SJCRH30 (cell line): ENCODE data around the gene TCERG1L. TPM values are rescaled to one million over a fixed set of nuclear protein-coding genes. Genes with fewer than 3 reads are reported as not detected.

Experiments used
- DNase-seq, 2 experiments: peaks; one replicate each; pipeline ENCODE4 v3.0.0-alpha.2; 2015 to 2020
- H3K27ac ChIP-seq: fragments of 250-450 bp; sonication (Bioruptor Pico); 2 replicates; pipeline ENCODE4 v1.5.1; 2020; ENCODE audit warnings: mild to moderate bottlenecking, moderate library complexity
- H3K27me3 ChIP-seq: fragments of 250-450 bp; sonication (Bioruptor Pico); 2 replicates; pipeline ENCODE4 v1.5.1; 2020; ENCODE audit warnings: mild to moderate bottlenecking, moderate library complexity
- H3K36me3 ChIP-seq: fragments of 250-450 bp; sonication (Bioruptor Pico); 2 replicates; pipeline ENCODE4 v1.5.1; 2020; ENCODE audit warnings: mild to moderate bottlenecking, moderate library complexity
- H3K4me1 ChIP-seq: fragments of 250-450 bp; sonication (Bioruptor Pico); 2 replicates; pipeline ENCODE4 v1.5.1; 2020; ENCODE audit warnings: mild to moderate bottlenecking, moderate library complexity
- H3K4me3 ChIP-seq: fragments of 250-450 bp; sonication (Bioruptor Pico); 2 replicates; pipeline ENCODE4 v1.5.1; 2020; ENCODE audit warnings: mild to moderate bottlenecking, moderate library complexity
- H3K9me3 ChIP-seq: fragments of 250-450 bp; sonication (Bioruptor Pico); replicated peaks from 2 replicates; pipeline ENCODE4 v1.5.1; 2020; ENCODE audit warnings: mild to moderate bottlenecking, moderate library complexity
- total RNA-seq: library from RNA; depleted of rRNA; stranded (reverse); fragments of >200 nt; shearing (Covaris generic); gene quantifications from 2 replicates; pipeline ENCODE4 v1.2.3, GENCODE V29; 2014

TCERG1L gene
- total RNA-seq, 1 experiment from 2014 or later: not detected

DNA sequence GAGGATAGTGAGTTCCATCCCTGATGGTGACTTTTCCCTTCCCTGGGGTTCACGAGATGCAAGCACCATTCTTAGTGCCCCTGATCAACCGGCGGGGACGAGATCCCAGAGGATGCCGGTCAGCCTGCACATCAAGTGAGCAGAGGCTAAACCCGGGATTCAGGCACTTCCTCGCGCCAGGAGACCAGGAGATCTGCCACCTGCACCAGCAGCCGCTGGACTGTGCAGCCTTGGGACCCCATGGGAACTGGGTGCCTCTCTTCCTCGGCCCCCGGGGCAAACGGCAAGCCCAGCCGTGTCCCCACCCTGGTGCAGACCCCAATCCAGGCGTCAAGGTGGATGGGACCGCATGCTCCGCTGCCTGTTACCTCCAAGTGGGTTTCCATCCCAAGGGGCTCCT is 88.5 kb downstream of the TCERG1L start:
- Histone ChIP-seq H3K4me1 (no peaks in the 10 kb centered on the region), H3K4me3 (no peak overlapping the region), H3K36me3 (no peaks in the 10 kb centered on the region), H3K9me3 (no peaks in the 10 kb centered on the region), H3K27me3 (no peaks in the 10 kb centered on the region), H3K27ac (no peak overlapping the region)
- DNase-seq: no peak

DNA sequence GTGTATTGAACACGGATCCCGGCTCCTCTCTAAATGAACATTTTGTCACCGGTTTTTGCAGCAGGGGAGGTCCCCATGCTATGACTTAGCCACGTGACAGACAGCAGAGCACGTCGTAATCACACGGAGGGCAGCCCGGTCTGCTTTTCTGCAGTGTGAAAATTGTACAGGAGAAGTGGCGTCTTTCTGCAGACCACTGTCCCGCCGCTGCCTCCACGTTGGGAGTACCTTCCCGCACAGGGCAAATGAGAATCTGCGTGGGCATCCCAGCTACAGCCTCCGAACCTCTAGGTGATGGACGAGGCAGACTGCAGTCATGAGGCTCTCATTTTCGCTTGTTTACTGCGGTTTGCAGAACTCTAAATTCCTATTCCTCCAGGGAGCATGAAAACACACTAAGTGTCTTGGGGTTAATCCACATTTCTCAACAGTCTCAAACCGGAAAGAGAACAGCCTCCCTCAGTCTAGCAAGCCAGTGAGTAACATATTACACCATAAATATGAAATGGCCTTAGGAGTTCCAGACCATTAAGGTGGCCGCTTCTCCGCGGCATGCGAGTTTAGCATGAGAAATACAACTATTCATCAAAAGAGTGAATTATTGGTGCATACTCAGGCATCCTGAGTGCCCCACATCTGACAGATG is 89.8 kb downstream of the TCERG1L start:
- Histone ChIP-seq H3K4me3 (no peak overlapping the region), H3K9me3 (no peaks in the 10 kb centered on the region)
- no peak for DNase-seq

DNA sequence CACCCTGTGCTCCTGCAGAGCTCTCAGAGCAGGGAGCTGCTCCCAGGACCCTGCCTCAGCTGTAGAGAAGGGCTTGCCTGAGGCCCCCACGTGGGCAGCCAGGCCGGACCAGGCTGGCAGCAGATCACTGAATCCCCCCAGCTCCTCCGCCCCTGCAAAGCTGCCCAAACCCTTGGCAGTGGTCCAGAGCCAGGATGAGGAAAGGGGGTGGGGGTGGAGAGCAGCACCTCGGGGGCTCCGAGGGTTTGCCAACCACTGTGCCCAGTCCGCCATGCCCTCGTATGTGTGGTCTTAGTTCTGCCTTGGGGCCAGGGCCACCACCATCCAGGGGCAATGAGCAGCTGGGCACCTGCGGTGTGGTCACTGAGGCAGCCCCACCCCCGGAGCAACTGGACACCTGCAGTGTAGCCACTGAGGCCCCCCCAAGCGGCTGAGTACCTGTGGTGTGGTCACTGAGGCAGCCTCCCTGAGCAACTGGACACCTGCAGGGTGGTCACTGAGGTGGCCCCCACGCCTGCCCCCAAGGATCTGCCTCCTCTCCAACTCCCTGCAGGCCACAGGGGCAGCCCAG is 90.8 kb downstream of the TCERG1L start:
- Histone ChIP-seq H3K4me3 (no peak overlapping the region), H3K4me1 (no peaks in the 10 kb centered on the region), H3K27me3 (no peaks in the 10 kb centered on the region), H3K9me3 (no peaks in the 10 kb centered on the region), H3K27ac (no peak overlapping the region), H3K36me3 (no peaks in the 10 kb centered on the region)
- no peak for DNase-seq

More for the DNA sequence above, 89.8 kb downstream of the TCERG1L start:
- H3K27ac ChIP-seq: no peak overlapping the region
- no peaks in the 10 kb centered on the region for H3K4me1 ChIP-seq
- H3K36me3 ChIP-seq: no peaks in the 10 kb centered on the region
- no peaks in the 10 kb centered on the region for H3K27me3 ChIP-seq

DNA sequence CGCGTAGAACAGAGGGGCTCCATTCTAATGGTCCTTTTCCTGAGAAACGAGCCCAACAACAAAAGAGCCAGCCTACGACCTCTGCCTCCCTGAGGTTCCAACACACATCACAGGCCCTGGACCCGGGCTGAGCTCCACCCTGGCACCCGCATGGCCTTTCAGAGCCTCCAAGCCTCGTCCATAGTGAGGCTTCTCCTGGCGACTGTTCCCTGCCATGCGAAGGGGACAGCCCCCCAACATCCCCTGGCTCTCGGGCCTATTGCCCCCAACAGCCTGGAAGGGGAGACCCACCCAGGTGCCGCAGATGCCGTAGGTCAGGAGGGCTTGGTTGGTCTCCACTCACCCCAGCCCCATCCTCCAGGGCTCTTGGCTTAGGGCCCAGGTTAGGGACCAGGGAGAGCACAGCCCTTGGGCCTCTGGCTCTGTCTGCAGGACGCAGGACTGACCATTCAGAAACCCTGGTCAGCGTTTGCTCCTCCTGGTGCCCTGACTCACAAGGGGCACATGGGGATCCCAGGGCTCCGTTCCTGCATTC is 91.5 kb downstream of the TCERG1L start:
- Histone ChIP-seq H3K36me3 (no peaks in the 10 kb centered on the region), H3K27me3 (no peaks in the 10 kb centered on the region), H3K4me3 (no peak overlapping the region), H3K27ac (no peak overlapping the region), H3K9me3 (no peaks in the 10 kb centered on the region), H3K4me1 (no peaks in the 10 kb centered on the region)
- DNase-seq: no peak

DNA sequence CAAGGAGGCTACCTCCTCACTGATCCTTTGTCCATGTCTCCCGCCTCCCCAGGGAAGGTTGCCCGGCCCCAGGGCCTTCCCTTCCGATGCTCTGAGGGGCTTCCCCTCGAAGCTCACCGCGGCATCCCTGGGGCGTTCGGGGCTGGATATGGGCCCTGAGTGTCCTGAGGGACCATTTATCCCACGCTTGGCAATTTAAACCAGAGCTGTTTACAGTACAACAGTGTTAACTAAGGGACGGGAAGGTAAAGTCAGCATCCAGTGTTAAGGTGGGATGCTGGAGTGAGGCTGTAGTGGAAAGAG is 92.0 kb downstream of the TCERG1L start:
- no peaks in the 10 kb centered on the region for H3K9me3 ChIP-seq
- no peak overlapping the region for H3K27ac ChIP-seq
- H3K27me3 ChIP-seq: no peaks in the 10 kb centered on the region
- no peaks in the 10 kb centered on the region for H3K36me3 ChIP-seq
- H3K4me1 ChIP-seq: no peaks in the 10 kb centered on the region
- no peak for DNase-seq
- H3K4me3 ChIP-seq: no peak overlapping the region

DNA sequence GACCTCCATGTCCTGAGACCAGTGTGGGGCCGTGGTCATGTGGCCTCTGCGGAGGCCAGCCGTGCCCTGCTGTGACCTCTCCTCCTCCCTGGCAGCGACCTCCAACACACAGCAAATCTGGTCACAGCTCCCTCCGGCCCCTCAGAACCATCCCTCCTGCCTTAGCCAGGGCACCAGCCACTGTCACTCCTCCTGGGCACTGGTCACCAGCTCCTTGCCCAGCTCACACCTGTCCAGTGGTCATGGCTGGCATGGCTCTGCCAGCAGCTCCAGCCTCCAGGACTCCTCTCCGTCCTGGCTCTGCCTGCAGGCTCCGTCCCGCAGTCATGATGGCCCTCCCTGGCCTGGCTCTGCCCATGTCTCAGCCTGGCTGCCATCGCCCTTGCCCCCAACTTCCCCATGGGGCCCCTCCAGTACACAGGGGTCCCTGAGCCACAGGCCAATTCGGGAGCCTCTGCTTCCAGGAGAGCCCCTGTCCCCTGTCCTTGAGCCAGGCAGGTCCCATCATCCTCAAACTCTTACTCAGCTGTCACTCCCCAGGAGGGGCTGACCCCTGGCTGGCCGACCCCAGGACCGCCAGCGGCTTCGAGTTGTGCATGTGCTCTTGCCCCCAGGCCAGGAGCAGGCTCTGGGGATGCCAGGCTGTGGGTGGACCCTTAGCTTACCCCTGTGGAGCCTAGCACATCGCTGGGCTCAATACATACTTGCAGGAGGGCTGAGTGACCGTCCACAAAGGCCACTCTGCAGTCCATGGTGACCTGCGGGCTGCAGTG is 92.5 kb downstream of the TCERG1L start:
- Histone ChIP-seq H3K4me3 (no peak overlapping the region), H3K36me3 (no peaks in the 10 kb centered on the region), H3K9me3 (no peaks in the 10 kb centered on the region), H3K27me3 (no peaks in the 10 kb centered on the region), H3K4me1 (no peaks in the 10 kb centered on the region), H3K27ac (no peak overlapping the region)
- DNase-seq: no peak

DNA sequence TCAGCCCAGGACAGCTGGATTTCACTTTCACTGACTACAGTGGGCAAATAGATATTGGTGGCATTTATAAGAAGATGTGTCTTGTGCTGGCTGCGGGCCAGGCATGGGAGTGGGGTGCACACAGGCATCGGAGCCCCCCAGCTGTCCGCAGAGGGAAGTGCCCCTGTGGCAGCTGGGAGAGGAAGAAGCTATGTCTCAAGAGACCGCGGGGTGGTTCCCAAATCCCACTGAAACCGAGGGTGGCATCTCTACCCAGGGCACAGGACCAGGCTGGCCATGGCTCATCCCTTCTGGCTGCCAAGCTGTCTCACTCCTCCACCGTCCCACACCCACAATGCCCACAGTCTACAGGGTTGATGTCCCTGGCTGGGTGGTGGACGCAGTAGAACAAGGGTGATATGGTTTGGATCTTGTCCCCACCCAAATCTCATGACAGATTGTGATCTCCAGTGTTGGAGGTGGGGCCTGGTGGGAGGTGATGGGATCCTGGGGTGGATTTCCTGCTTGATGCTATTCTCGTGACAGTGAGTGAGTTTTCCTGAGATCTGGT is 94.8 kb downstream of the TCERG1L start:
- H3K4me3 ChIP-seq: no peak overlapping the region
- no peaks in the 10 kb centered on the region for H3K4me1 ChIP-seq
- no peaks in the 10 kb centered on the region for H3K9me3 ChIP-seq
- H3K27me3 ChIP-seq: no peaks in the 10 kb centered on the region
- no peaks in the 10 kb centered on the region for H3K36me3 ChIP-seq
- H3K27ac ChIP-seq: no peak overlapping the region
- no peak for DNase-seq

DNA sequence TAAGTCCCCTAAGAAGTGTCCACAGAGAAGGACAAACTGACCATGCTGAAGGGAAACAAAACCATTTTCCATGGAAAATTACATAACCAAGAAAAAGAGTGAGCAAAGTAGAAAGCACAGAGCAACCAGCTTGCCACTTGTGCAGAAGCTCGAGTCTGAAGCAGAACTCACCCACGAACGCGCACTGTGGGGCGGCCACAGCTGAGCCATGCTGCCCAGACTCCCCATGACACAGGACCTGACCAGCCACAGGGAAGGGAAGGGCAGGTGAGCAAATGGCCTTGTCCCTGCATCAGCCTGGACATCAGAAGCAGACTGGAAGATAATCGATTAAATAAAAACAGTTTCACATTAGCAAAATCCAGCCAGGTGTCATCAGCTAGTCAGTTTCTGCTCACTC is 95.7 kb downstream of the TCERG1L start:
- Histone ChIP-seq H3K4me3 (no peak overlapping the region), H3K27ac (no peak overlapping the region), H3K4me1 (no peaks in the 10 kb centered on the region), H3K9me3 (no peaks in the 10 kb centered on the region), H3K27me3 (no peaks in the 10 kb centered on the region), H3K36me3 (no peaks in the 10 kb centered on the region)
- no peak for DNase-seq

DNA sequence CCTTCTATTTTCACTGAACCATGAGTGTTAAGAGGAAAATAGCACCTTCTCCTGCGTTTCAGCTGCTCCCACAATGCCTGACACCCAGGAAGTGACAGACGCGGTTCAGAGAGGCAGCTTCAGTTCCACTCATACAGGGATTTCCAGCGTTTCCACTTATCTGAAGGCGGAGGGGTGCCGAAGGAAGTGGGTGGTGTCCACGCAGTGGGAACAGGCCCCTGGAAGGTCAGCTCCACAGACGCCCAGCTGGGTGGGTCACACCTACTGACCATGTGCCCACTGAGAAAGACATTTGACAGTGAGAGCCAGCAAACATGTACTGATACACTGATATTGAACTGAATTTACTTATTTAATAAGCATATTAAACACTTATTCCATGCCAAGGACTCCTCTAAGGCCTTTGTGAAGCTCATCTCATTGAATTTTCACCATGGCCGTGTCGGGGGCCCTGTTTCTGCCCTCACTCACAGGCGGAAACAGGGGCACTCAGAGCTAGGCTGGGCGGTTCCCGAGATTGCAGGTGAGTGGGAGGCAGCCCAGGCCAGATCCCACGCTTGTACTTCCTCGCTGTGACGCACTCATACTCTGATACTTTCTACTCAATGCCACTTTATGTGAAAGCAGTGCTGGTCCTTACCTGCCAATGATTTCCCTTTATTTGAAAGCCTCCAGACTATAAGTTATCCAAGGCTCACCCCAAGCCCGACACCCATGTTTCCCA is 96.8 kb downstream of the TCERG1L start:
- no peak overlapping the region for H3K27ac ChIP-seq
- H3K9me3 ChIP-seq: no peaks in the 10 kb centered on the region
- no peaks in the 10 kb centered on the region for H3K27me3 ChIP-seq
- H3K4me1 ChIP-seq: no peaks in the 10 kb centered on the region
- no peaks in the 10 kb centered on the region for H3K36me3 ChIP-seq
- no peak overlapping the region for H3K4me3 ChIP-seq
- no peak for DNase-seq

DNA sequence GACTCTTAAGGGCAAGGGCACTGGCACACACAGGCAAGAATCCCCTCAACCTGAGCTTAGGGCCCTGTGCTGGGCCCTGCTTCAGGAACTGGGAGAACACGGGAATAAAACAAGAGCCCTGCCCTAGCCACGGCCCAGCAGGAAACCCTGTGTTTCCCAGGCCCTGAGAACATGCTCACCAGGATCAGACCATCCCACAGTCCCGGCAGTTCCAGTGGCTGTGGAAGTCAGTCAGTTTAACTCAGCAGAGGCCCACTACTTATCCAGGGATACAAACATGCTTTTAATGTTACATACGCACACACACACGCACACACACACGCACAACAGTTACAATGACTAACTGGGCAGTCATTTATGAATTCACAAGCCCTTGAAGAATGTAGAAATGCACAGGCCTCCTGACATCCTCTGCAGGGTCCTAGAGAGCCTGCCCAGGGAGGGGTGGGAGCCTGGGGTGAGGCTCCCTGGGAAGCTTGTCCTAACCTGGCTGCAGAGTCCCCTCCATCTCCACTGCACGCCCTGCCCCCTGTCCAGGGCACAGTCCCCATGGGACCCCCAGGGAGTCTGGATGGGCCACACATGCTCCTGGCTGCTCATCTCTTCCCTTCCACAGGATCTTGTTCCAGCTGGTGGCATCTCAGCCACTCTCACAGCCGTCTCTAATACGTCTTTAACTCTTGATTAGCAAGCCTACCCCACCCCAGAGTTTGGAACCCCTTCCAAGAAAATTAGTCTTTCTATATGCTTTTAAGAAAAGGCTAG is 97.6 kb downstream of the TCERG1L start:
- H3K36me3 ChIP-seq: no peaks in the 10 kb centered on the region
- no peaks in the 10 kb centered on the region for H3K27me3 ChIP-seq
- no peaks in the 10 kb centered on the region for H3K9me3 ChIP-seq
- H3K4me3 ChIP-seq: no peak overlapping the region
- H3K27ac ChIP-seq: no peak overlapping the region
- DNase-seq: no peak
- H3K4me1 ChIP-seq: no peaks in the 10 kb centered on the region

DNA sequence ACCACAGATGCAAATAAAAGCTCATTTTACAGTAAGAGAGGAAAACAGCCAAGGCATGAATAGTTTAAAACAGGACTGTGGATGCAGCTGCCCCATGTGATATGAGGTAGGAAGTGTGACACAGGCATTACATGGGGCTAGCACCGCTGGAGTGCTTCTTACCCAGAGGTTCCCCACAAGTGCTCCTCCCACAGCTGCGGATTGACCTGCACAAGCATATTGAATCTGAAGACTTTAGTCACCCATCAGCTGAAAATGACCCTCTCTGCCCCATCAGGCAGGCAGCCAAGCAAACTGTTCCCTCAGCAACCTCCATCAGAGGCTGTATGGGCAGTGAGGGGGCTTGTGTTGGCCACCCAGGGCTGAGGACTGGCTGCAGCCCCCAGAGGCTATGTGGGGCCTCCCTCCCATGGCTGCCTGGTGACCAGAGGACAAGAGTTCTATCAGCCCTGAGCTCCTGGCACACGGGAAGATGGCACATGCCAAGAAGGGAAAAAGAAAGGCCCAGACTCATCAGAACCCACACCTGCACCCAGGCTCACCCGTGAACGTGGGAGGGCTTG is 98.7 kb downstream of the TCERG1L start:
- Histone ChIP-seq H3K27me3 (no peaks in the 10 kb centered on the region), H3K4me1 (no peaks in the 10 kb centered on the region), H3K4me3 (no peak overlapping the region), H3K27ac (no peak overlapping the region), H3K9me3 (no peaks in the 10 kb centered on the region), H3K36me3 (no peaks in the 10 kb centered on the region)
- no peak for DNase-seq

DNA sequence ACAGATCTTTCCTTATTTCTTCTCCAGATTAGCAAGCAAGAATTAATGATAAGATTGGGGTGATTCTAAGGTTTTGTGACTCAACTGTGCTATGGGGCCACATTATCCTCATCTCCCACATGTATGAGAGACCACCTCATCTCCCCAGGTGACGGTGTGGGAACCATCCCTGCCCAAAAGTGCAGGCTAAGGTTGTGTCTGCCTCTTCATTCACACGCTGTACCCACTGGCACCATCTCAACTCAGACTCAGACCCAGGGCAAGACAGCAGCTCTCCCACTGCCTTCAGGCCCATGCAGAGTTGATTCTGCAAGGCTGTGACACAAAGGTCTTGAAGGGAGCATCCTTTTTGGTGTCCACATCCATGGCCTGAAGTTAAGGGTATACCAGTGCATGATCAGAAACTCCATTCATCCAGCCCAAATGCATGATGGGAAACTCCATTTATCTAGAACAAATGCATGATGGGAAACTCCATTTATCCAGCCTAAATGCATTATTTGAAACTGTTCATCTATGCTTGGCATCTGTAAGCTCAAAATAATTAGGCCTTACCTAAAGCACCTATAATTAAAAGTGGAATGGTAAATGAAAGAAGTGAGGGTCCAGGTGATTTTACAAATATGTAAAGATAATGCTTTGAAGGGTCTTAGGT is 99.4 kb downstream of the TCERG1L start:
- H3K4me3 ChIP-seq: no peak overlapping the region
- no peak overlapping the region for H3K27ac ChIP-seq
- H3K9me3 ChIP-seq: no peaks in the 10 kb centered on the region
- H3K4me1 ChIP-seq: no peaks in the 10 kb centered on the region
- no peak for DNase-seq
- no peaks in the 10 kb centered on the region for H3K27me3 ChIP-seq
- H3K36me3 ChIP-seq: no peaks in the 10 kb centered on the region

DNA sequence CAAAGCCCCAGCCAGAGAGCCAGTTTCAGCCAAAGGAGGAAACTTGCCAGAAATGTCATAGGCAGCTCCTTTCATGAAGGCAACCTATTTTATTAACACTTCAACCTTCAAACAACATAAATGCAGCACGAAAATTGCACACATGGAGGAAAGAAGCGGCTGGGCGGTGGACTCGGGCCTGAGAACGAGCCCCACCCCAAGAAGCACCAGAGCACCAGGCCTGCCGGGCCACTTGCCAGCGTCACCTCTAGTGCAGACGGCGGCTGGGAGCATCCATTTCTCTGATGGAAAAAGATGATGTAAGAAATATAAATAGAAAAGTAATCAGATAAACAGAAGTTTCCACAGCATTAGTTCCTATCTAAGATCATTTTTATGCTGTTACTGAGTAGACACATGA is 100.0 kb downstream of the TCERG1L start:
- no peaks in the 10 kb centered on the region for H3K4me1 ChIP-seq
- no peaks in the 10 kb centered on the region for H3K27me3 ChIP-seq
- H3K27ac ChIP-seq: no peak overlapping the region
- H3K4me3 ChIP-seq: no peak overlapping the region
- no peaks in the 10 kb centered on the region for H3K36me3 ChIP-seq
- no peaks in the 10 kb centered on the region for H3K9me3 ChIP-seq
- DNase-seq: no peak

DNA sequence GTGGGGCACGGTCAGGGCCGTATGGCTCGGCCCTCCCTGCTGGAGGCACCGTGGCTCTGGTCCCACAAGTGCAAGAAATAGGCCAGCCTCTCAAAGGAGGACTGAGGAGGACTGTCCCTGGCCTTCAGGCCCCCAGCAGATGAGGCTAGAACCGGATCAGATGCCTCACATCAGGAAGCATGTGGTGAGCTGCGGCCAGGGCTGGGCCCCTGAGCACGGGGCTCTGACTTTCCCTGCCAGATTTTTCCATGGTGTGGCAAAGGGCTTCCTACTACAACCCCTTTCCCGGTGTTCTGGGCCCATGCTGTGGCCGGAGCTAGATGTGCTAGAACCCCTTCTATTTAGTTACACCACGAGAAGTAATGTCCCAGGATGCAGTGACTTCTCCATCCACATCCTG is 100.4 kb downstream of the TCERG1L start:
- no peak overlapping the region for H3K27ac ChIP-seq
- H3K4me1 ChIP-seq: no peaks in the 10 kb centered on the region
- H3K9me3 ChIP-seq: no peaks in the 10 kb centered on the region
- no peaks in the 10 kb centered on the region for H3K27me3 ChIP-seq
- no peak for DNase-seq
- H3K36me3 ChIP-seq: no peaks in the 10 kb centered on the region
- H3K4me3 ChIP-seq: no peak overlapping the region
